ENCODE measurements around the gene MYL6B. TPM values are rescaled to one million over a fixed set of nuclear protein-coding genes. Genes with fewer than 3 reads are reported as not detected.

Gene MYL6B
- total RNA-seq, 1 donor from 2014 or later: 27.4 TPM

- Histone ChIP-seq H3K36me3 (ENCODE audit: control insufficient read depth, insufficient read depth, low read length) (peaks cover 25% of the 10 kb centered on the region), H3K4me3 (ENCODE audit: low read depth, low read length) (no peak overlapping the region), H3K27me3 (ENCODE audit: control insufficient read depth, insufficient read depth, low read length) (no peaks in the 10 kb centered on the region)
- DNase-seq (ENCODE audit: low read depth): no peak
- no peak for FAIRE-seq
- no peak for TF ChIP-seq CTCF (IDR thresholded peaks at IDR 0.05; ENCODE audit: insufficient read depth, low read length, severe bottlenecking)
These were observed 9.2 kb upstream of the MYL6B start for GRCh38 chr12:56143217-56143616.

DNA sequence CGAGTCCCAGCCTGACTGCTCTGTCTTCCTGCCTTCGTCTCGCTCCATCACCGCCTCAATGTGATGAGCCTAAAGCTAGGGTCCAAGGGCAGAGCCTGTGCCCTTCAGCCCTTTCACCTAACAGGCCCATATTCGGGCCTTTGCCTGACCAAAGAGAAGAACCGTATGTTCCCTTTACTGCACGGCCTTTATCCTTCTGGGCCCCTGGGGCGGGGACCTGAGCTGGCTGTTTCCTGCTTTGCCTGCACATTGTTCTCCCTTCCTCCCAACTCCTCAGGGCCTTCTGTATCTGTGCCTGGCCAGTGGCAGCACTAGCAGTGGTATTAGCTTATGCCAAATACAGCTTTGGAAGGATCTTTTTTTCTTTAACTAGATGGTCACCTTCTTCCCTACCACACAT is 8.5 kb upstream of the MYL6B start:
- no peak for TF ChIP-seq CTCF (IDR thresholded peaks at IDR 0.05; ENCODE audit: insufficient read depth, low read length, severe bottlenecking)
- H3K4me3 ChIP-seq (ENCODE audit: low read depth, low read length): no peak overlapping the region
- peaks cover 21% of the 10 kb centered on the region for H3K36me3 ChIP-seq (ENCODE audit: control insufficient read depth, insufficient read depth, low read length)
- FAIRE-seq (no peak), DNase-seq (ENCODE audit: low read depth) (no peak)
- no peaks in the 10 kb centered on the region for H3K27me3 ChIP-seq (ENCODE audit: control insufficient read depth, insufficient read depth, low read length)

GRCh38 chr12:56145217-56145616 is 7.2 kb upstream of the MYL6B start:
- FAIRE-seq (no peak), DNase-seq (ENCODE audit: low read depth) (no peak)
- no peak overlapping the region for H3K4me3 ChIP-seq (ENCODE audit: low read depth, low read length)
- no peak for TF ChIP-seq CTCF (IDR thresholded peaks at IDR 0.05; ENCODE audit: insufficient read depth, low read length, severe bottlenecking)
- H3K36me3 ChIP-seq (ENCODE audit: control insufficient read depth, insufficient read depth, low read length): peaks cover 20% of the 10 kb centered on the region
- no peaks in the 10 kb centered on the region for H3K27me3 ChIP-seq (ENCODE audit: control insufficient read depth, insufficient read depth, low read length)

GRCh38 chr12:56146492-56147460 is 5.6 kb upstream of the MYL6B start:
- DNase-seq (ENCODE audit: low read depth): no peak
- peaks cover 17% of the 10 kb centered on the region for H3K36me3 ChIP-seq (ENCODE audit: control insufficient read depth, insufficient read depth, low read length)
- H3K27me3 ChIP-seq (ENCODE audit: control insufficient read depth, insufficient read depth, low read length): no peaks in the 10 kb centered on the region
- no peak overlapping the region for H3K4me3 ChIP-seq (ENCODE audit: low read depth, low read length)
- no peak for TF ChIP-seq CTCF (IDR thresholded peaks at IDR 0.05; ENCODE audit: insufficient read depth, low read length, severe bottlenecking)
- FAIRE-seq: no peak

DNA sequence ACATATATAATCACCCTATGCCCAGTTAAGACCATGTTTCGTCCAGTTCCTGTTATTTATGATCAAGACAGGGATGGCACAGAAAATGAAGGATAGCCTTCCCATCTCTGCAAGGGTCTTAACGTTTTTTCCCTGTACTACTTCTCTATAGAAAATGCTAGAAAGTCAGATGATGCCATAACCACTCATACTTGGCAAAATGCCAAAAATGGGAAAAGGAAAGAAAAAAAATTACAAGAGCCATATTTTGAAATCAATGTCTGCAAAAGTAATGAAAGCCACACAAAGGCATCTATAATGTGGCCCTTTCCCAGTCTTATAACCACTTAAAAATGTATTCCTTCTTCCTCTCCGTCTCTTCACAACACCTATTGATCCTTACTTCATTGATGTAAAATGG is 1.8 kb upstream of the MYL6B start:
- Histone ChIP-seq H3K36me3 (ENCODE audit: control insufficient read depth, insufficient read depth, low read length) (no peaks in the 10 kb centered on the region), H3K27me3 (ENCODE audit: control insufficient read depth, insufficient read depth, low read length) (no peaks in the 10 kb centered on the region), H3K4me3 (ENCODE audit: low read depth, low read length) (no peak overlapping the region)
- FAIRE-seq (no peak), DNase-seq (ENCODE audit: low read depth) (peak; percentile 50)
- no peak for TF ChIP-seq CTCF (IDR thresholded peaks at IDR 0.05; ENCODE audit: insufficient read depth, low read length, severe bottlenecking)
